Urinary bladder (tissue), 4 donors: Measurements from ENCODE around the gene ZNF281. TPM values are rescaled to one million over a fixed set of nuclear protein-coding genes. Genes with fewer than 3 reads are reported as not detected.

Experiments used
- DNase-seq: peaks from one replicate; pipeline ENCODE4 v3.0.0-alpha.2; 2015; ENCODE audit errors: extremely low spot score
- H3K27ac ChIP-seq: one replicate; pipeline ENCODE4 v1.5.1; 2013; ENCODE audit warnings: low read depth, mild to moderate bottlenecking, moderate library complexity
- H3K36me3 ChIP-seq: one replicate; pipeline ENCODE4 v1.6.1; 2013; ENCODE audit warnings: mild to moderate bottlenecking, moderate library complexity; ENCODE audit not compliant: insufficient read depth
- H3K4me1 ChIP-seq: one replicate; pipeline ENCODE4 v1.6.1; 2013; ENCODE audit warnings: mild to moderate bottlenecking, moderate library complexity; ENCODE audit not compliant: insufficient read depth
- H3K4me3 ChIP-seq: one replicate; pipeline ENCODE4 v1.5.1; 2013; ENCODE audit warnings: low read depth, low read length
- WGBS: extraction: QIAGEN DNeasy Blood & Tissue Kit; methylation state at CpG from one replicate; pipeline ENCODE4 v1.1.7; 2013; 5-methylcytosine and 5-hydroxymethylcytosine counted together
- polyA plus RNA-seq: library from polyadenylated mRNA; stranded (reverse); fragments of 200-250 nt; gene quantifications from one replicate; pipeline ENCODE4 v1.2.3, GENCODE V29; 2013
- total RNA-seq: library from RNA; depleted of rRNA; stranded (reverse); fragments of >200 nt; gene quantifications from one replicate; pipeline ENCODE4 v1.2.3, GENCODE V29; 2014
- donor health status: healthy with polysubstance abuse.
- donor health status: healthy.

The ZNF281 gene
- total and polyA plus RNA-seq, 2 donors, result 6.4 to 28.0 TPM

DNA sequence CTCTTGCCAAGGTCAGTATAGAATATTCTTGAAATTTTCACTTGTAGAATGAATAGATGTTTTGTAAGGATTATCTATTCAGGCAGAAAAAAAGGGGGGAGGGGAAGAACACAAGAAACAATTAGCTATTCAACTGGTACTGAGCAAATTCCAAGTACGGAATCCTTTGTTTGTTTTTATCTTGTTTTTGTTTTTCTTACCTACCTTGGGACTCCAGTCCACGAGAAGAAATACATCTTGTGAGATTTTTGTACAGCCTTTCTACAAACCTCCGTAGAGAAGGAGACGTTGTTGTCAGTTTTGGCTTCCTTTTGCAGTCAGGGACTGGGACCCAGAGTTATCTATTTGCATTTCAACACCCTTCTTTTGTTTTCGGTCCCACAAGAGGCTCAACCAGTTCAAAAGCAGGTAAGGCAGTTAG is 36.0 kb downstream of the ZNF281 start:
- Histone ChIP-seq H3K27ac (no peak overlapping the region), H3K4me1 (no peaks in the 10 kb centered on the region), H3K36me3 (no peaks in the 10 kb centered on the region), H3K4me3 (no peak overlapping the region)
- DNase-seq, result no peak
- 56% methylated on average over 5 of the region's 5 CpGs for WGBS

- Histone ChIP-seq H3K36me3 (no peaks in the 10 kb centered on the region), H3K4me1 (no peaks in the 10 kb centered on the region), H3K27ac (no peak overlapping the region), H3K4me3 (no peak overlapping the region)
- WGBS, result 17% methylated on average over 2 of the region's 2 CpGs
- DNase-seq, result no peak
Measured at GRCh38 chr1:200372885-200373181, 37.0 kb downstream of the ZNF281 start.

DNA sequence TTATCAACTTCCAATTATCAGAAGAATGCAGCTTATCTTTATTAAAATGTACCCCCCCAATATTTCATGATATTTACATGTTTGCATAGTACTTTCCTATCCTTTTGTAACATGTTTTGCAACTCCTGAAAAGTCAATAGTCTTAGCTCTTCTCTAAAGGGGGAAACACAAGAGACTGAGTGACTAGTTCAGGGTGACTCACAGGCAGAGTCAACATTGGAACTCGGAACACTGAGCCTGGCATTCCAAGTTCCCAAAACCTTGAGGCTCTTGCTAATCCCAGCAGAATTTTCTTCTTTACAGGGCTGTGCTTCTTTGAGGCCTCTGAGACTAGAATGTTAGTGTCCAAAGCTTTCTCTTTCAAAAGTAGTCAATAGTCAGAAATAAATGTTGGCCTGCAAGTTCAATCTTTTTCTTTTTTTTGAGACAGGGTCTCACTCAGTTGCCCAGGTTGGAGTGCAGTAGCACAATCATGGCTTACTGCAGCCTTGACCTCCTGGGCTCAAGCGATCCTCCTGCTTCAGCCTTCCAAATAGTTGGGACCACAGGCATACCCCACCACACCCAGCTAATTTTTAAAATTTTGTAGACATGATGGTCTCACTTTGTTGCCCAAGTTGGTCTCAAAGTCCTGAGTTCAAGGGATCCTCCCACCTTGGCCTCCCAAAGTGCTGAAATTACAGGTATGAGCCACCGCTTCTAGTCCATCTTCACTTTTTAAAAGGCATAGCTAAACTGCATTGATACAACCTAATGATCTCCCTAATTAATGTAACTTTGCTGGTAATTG is 37.5 kb downstream of the ZNF281 start:
- WGBS, result 86% methylated on average over 3 of the region's 3 CpGs
- no peak overlapping the region for H3K27ac ChIP-seq
- H3K4me3 ChIP-seq, result no peak overlapping the region
- no peaks in the 10 kb centered on the region for H3K4me1 ChIP-seq
- H3K36me3 ChIP-seq, result no peaks in the 10 kb centered on the region
- no peak for DNase-seq

- DNase-seq, result no peak
- Histone ChIP-seq H3K36me3 (no peaks in the 10 kb centered on the region), H3K27ac (no peak overlapping the region), H3K4me3 (no peak overlapping the region), H3K4me1 (no peaks in the 10 kb centered on the region)
- WGBS, result 78% methylated on average over 2 of the region's 2 CpGs
Measured at GRCh38 chr1:200369706-200370105, 40.1 kb downstream of the ZNF281 start.

DNA sequence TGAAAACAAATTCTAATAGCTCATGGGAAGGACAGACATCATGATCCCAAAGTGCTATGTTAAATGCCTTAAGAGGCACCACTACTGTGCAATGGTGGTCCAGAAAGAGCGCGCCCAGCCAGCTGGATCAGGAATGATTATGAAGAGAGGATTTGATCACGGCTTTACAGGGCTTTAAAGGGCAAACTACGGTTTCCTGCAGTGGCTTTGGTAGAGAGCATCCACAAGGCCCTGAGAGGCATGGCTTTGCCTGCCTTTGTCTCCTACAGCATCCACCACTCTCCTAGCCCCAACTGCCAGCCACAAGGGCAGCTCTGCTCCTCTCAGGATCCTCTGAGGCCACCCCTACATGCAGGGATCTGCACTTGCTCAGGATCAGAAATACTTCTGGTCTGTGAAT is 40.7 kb downstream of the ZNF281 start:
- H3K4me3 ChIP-seq, result no peak overlapping the region
- DNase-seq, result no peak
- no peaks in the 10 kb centered on the region for H3K36me3 ChIP-seq
- H3K4me1 ChIP-seq, result no peaks in the 10 kb centered on the region
- WGBS, result 83% methylated on average over 4 of the region's 4 CpGs
- no peak overlapping the region for H3K27ac ChIP-seq

- Histone ChIP-seq H3K4me1 (no peaks in the 10 kb centered on the region), H3K27ac (no peak overlapping the region), H3K36me3 (no peaks in the 10 kb centered on the region), H3K4me3 (no peak overlapping the region)
- DNase-seq, result no peak
- WGBS, result 86% methylated on average over 6 of the region's 6 CpGs
Measured at GRCh38 chr1:200368556-200368955, 41.3 kb downstream of the ZNF281 start.

DNA sequence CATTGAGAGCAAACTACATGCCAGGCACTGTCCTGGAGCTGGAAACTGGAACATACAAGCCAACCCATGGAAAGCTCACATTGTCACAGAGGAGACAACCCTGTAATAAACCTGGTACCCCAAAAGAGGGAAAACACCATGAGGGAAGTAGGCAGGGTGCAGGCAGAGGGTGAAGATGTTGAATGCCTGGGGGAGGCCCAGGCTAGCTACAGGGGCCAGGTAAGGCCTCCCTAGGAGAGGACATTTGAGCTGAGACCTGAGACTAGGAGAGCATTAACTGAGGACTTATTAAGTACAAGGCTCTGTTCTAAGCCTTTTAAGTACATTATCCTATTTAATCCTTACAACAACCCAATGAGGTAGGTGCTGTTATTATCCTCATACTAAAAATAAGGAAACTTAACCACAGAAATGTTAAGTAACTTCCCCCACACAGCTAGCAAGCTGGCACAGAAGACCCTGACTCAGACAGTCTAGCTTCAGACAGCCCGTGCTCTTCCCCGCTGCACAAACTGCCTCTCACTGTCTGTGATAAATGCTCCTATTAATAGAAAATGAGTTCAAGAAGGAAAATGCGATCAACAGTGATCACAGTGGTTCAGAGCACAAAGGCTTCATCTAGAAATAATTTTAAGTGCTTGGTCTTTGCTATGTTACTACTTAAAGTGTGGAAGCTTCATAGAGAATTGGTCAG is 41.8 kb downstream of the ZNF281 start:
- H3K4me1 ChIP-seq, result no peaks in the 10 kb centered on the region
- no peak for DNase-seq

GRCh38 chr1:200366577-200367253 is 43.1 kb downstream of the ZNF281 start:
- H3K4me1 ChIP-seq, result no peaks in the 10 kb centered on the region
- 84% methylated on average over 5 of the region's 5 CpGs for WGBS
- no peaks in the 10 kb centered on the region for H3K36me3 ChIP-seq

More for the DNA sequence above, 41.8 kb downstream of the ZNF281 start:
- Histone ChIP-seq H3K27ac (no peak overlapping the region), H3K4me3 (no peak overlapping the region), H3K36me3 (no peaks in the 10 kb centered on the region)
- WGBS, result 61% methylated on average over 3 of the region's 3 CpGs

DNA sequence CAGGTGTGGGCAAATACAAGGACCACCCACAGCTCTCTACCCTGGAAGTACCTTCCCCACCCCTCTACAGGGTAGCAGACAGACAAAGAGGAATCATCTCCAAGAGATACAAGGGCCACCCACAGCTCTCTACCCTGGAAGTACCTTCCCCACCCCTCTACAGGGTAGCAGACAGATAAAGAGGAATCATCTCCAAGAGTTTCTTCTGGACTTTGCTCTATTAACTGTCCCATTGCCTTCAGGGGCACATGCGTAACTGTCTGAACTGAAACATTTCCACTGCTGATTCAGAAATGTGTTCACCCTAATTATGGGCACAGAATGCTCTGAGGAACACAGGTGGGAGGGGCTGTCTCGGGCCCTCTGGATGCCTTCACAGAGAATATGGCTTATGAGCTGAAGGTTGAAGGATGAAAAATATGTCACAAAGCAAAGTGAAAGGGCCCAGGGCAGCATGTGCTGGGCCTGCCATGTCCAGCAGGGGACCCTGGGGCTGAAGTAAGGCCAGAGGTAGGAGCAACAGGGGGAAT is 43.9 kb downstream of the ZNF281 start:
- WGBS, result 89% methylated on average over 2 of the region's 2 CpGs
- Histone ChIP-seq H3K36me3 (no peaks in the 10 kb centered on the region), H3K4me3 (no peak overlapping the region), H3K27ac (no peak overlapping the region), H3K4me1 (no peaks in the 10 kb centered on the region)
- DNase-seq, result no peak

More at GRCh38 chr1:200366577-200367253, 43.1 kb downstream of the ZNF281 start:
- Histone ChIP-seq H3K27ac (no peak overlapping the region), H3K4me3 (no peak overlapping the region)
- no peak for DNase-seq

DNA sequence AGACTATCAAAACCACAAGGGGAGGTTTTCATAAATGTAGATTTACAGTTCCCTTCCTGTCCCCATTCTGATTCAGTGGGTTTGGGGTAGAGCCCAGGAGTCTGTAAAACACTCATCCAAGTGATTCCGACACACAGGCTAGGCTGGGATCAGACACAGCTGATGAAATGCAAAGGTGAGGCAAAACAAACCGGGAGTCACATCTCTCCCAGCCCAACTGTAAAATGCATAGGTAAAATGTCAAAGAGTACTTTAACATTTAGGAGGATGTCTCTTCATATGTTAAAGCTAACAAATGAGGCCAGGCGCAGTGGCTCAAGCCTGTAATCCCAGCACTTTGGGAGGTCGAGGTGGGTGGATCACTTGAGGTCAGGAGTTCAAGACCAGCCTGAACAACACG is 45.0 kb downstream of the ZNF281 start:
- Histone ChIP-seq H3K27ac (no peak overlapping the region), H3K4me3 (no peak overlapping the region), H3K36me3 (no peaks in the 10 kb centered on the region), H3K4me1 (no peaks in the 10 kb centered on the region)
- DNase-seq, result no peak
- WGBS, result 59% methylated on average over 5 of the region's 5 CpGs

GRCh38 chr1:200364091-200364759 is 45.6 kb downstream of the ZNF281 start:
- H3K36me3 ChIP-seq, result no peaks in the 10 kb centered on the region
- H3K27ac ChIP-seq, result no peak overlapping the region
- H3K4me1 ChIP-seq, result no peaks in the 10 kb centered on the region
- no peak for DNase-seq
- no peak overlapping the region for H3K4me3 ChIP-seq
- 80% methylated on average over 2 of the region's 2 CpGs for whole genome bisulfite sequencing

GRCh38 chr1:200363264-200363933 is 46.4 kb downstream of the ZNF281 start:
- DNase-seq, result no peak
- H3K36me3 ChIP-seq, result no peaks in the 10 kb centered on the region
- 62% methylated on average over 5 of the region's 5 CpGs for WGBS
- no peaks in the 10 kb centered on the region for H3K4me1 ChIP-seq
- H3K27ac ChIP-seq, result no peak overlapping the region
- H3K4me3 ChIP-seq, result no peak overlapping the region

- H3K36me3 ChIP-seq, result no peaks in the 10 kb centered on the region
- H3K4me3 ChIP-seq, result no peak overlapping the region
- WGBS, result 88% methylated on average over 2 of the region's 2 CpGs
- no peaks in the 10 kb centered on the region for H3K4me1 ChIP-seq
- no peak for DNase-seq
- H3K27ac ChIP-seq, result no peak overlapping the region
Measured at GRCh38 chr1:200362421-200362820, 47.4 kb downstream of the ZNF281 start.
